ENCODE data around the gene CMAS. TPM values are rescaled to one million over a fixed set of nuclear protein-coding genes. Genes with fewer than 3 reads are reported as not detected.

Gene CMAS
- total and polyA plus RNA-seq, 12 donors = 18.1 to 41.2 (median 35.1) TPM

- intact Hi-C loops (cut with DNase I) = no loop called here
- Histone ChIP-seq H3K27me3 (no peaks in the 10 kb centered on the region), H3K36me3 (no peaks in the 10 kb centered on the region), H3K9me3 (peaks cover 0 to 11% (median 0%) of the 10 kb centered on the region in 11 donors), H3K4me3 (no peak overlapping the region), H3K4me1 (no peaks in the 10 kb centered on the region), H3K27ac (no peak overlapping the region)
- ATAC-seq (no peak), DNase-seq (no peak)
- no peak for TF ChIP-seq CTCF (IDR thresholded peaks at IDR 0.05)
- WGBS, 2 donors = 61 to 74% methylated on average over 3 of the region's 3 CpGs
Measured at GRCh38 chr12:22110176-22110575, 64.2 kb downstream of the CMAS start.

Other genes starting within 250 kb of the CMAS start
- 100 to 1,000 TPM in 6 of 10 donors, 10 to 100 TPM in 4; 64.3 to 128 (median 104) TPM for gene ABCC9, start 104.8 kb upstream of the CMAS start, total RNA-seq
- 10 to 100 TPM in 1 of 2 donors, 1 to 10 TPM in 1; 8.7 to 21.1 TPM for gene ABCC9, start 104.8 kb upstream of the CMAS start, polyA plus RNA-seq

Measured in heart right ventricle (tissue), 16 donors.